Vagina (tissue), 2 donors: ENCODE results near the gene CDCA3. TPM values are rescaled to one million over a fixed set of nuclear protein-coding genes. Genes with fewer than 3 reads are reported as not detected.

ENCODE experiments used
- DNase-seq, 2 donors: peaks; one replicate each; pipeline ENCODE4 v3.0.0-alpha.2; 2017; ENCODE audit errors: extremely low spot score in 2 of 2
- H3K27ac ChIP-seq: fragments of 200-600 bp; sonication (generic); one replicate; pipeline ENCODE4 v1.5.1; 2019
- H3K27me3 ChIP-seq: fragments of 200-600 bp; sonication (generic); one replicate; pipeline ENCODE4 v1.5.1; 2019
- H3K36me3 ChIP-seq, 2 donors: fragments of 200-600 bp; sonication (generic); one replicate each; pipeline ENCODE4 v1.5.1; 2017 to 2019
- H3K4me1 ChIP-seq: fragments of 200-600 bp; sonication (generic); one replicate; pipeline ENCODE4 v1.5.1; 2019
- H3K4me3 ChIP-seq, 2 donors: fragments of 200-600 bp; sonication (generic); 1 replicate in 1 of 2; 2 replicates in 1 of 2; pipeline ENCODE4 v1.5.1; 2016 to 2019
- H3K9me3 ChIP-seq: fragments of 200-600 bp; sonication (generic); one replicate; pipeline ENCODE4 v1.5.1; 2019
- CTCF ChIP-seq, 3 experiments: fragments of 450-650 bp in 2 of 3; fragments of 200-600 bp in 1 of 3; sonication (generic) in 1 of 3; IDR thresholded peaks; one replicate each; pipeline ENCODE4 v1.5.1; 2017 to 2019; ENCODE audit warnings: antibody characterized with exemption in 3 of 3, mild to moderate bottlenecking in 2 of 3, moderate library complexity in 2 of 3
- POLR2A ChIP-seq, 2 donors: fragments of 450-650 bp; IDR thresholded peaks; one replicate each; pipeline ENCODE4 v1.6.1; 2017; ENCODE audit warnings: antibody characterized with exemption in 2 of 2, mild to moderate bottlenecking in 2 of 2, moderate library complexity in 2 of 2
- POLR2AphosphoS5 ChIP-seq, 2 donors: sonication (generic); formaldehyde crosslinking; IDR thresholded peaks; one replicate each; pipeline ENCODE4 v1.9.0; 2017; ENCODE audit warnings: antibody characterized with exemption in 2 of 2, mild to moderate bottlenecking in 2 of 2, low read depth in 1 of 2; ENCODE audit not compliant: insufficient read depth in 1 of 2
- intact Hi-C: fragments of 100-400 bp; cut with DNase I; formaldehyde crosslinking; loops from one replicate; pipeline ENCODE4 v1.15.1; 2023
- total RNA-seq: library from RNA; depleted of rRNA; stranded (reverse); fragments of >200 nt; gene quantifications from one replicate; pipeline ENCODE4 v1.2.3, GENCODE V29; 2016

CDCA3 gene
- total RNA-seq, 1 donor from 2014 or later, result 8.6 TPM

GRCh38 chr12:6858799-6859198 is 7.7 kb upstream of the CDCA3 start:
- Histone ChIP-seq H3K4me1 (peaks cover 4% of the 10 kb centered on the region), H3K9me3 (no peaks in the 10 kb centered on the region), H3K27me3 (no peaks in the 10 kb centered on the region), H3K4me3 (no peak overlapping the region), H3K36me3 (peaks cover 6 to 87% of the 10 kb centered on the region in 2 donors), H3K27ac (no peak overlapping the region)
- DNase-seq, result no peak
- intact Hi-C loops, result no loop called here
- TF ChIP-seq POLR2AphosphoS5 (IDR thresholded peaks at IDR 0.05; ENCODE audit: insufficient read depth in 1 of 2, low read depth in 1 of 2), result no peak
- no peak for TF ChIP-seq POLR2A (IDR thresholded peaks at IDR 0.05)
- no peak for TF ChIP-seq CTCF (IDR thresholded peaks at IDR 0.05)

GRCh38 chr12:6855322-6855721 is 4.2 kb upstream of the CDCA3 start:
- Histone ChIP-seq H3K27me3 (no peaks in the 10 kb centered on the region), H3K27ac (no peak overlapping the region), H3K36me3 (peaks cover 0 to 53% of the 10 kb centered on the region in 2 donors), H3K4me3 (no peak overlapping the region), H3K9me3 (no peaks in the 10 kb centered on the region), H3K4me1 (peaks cover 21% of the 10 kb centered on the region)
- intact Hi-C loops, result no loop called here
- TF ChIP-seq POLR2A (IDR thresholded peaks at IDR 0.05), result no peak
- no peak for TF ChIP-seq CTCF (IDR thresholded peaks at IDR 0.05)
- no peak for TF ChIP-seq POLR2AphosphoS5 (IDR thresholded peaks at IDR 0.05; ENCODE audit: insufficient read depth in 1 of 2, low read depth in 1 of 2)
- DNase-seq, result no peak

GRCh38 chr12:6854036-6854435 is 3.0 kb upstream of the CDCA3 start:
- H3K27me3 ChIP-seq, result no peaks in the 10 kb centered on the region
- H3K36me3 ChIP-seq, result peaks cover 0 to 40% of the 10 kb centered on the region in 2 donors
- H3K9me3 ChIP-seq, result no peaks in the 10 kb centered on the region
- DNase-seq, result no peak
- intact Hi-C loops, result no loop called here
- no peak overlapping the region for H3K4me3 ChIP-seq
- peak overlapping the region; percentile 84 for H3K27ac ChIP-seq
- TF ChIP-seq POLR2AphosphoS5 (IDR thresholded peaks at IDR 0.05; ENCODE audit: insufficient read depth in 1 of 2, low read depth in 1 of 2), result no peak
- TF ChIP-seq POLR2A (IDR thresholded peaks at IDR 0.05), result no peak
- TF ChIP-seq CTCF (IDR thresholded peaks at IDR 0.05), result no peak
- H3K4me1 ChIP-seq, result peaks cover 21% of the 10 kb centered on the region

DNA sequence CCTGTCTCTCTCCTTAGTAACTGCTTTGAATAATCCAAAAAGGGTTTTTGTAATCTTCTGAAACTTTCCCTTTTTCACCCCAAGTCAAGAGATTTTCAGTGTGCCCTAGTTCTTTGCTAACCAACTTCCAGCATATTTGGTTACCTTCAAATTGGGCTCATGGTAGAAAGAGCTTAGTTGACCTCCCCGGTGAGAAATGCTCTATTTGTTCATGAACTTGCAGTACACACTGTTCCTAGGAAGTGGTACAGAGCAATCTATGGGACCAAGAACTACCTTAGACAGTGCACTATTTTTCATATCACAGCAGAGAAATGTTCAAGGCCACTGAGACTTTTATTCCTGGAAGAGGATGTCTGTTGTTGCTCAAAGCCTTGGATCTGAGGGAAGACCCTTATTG is 2.5 kb upstream of the CDCA3 start:
- no peak for DNase-seq
- no peaks in the 10 kb centered on the region for H3K27me3 ChIP-seq
- intact Hi-C loops, result no loop called here
- TF ChIP-seq POLR2A (IDR thresholded peaks at IDR 0.05) (no peak), CTCF (IDR thresholded peaks at IDR 0.05) (no peak), POLR2AphosphoS5 (IDR thresholded peaks at IDR 0.05; ENCODE audit: insufficient read depth in 1 of 2, low read depth in 1 of 2) (no peak)
- no peaks in the 10 kb centered on the region for H3K9me3 ChIP-seq
- H3K27ac ChIP-seq, result peak overlapping the region; percentile 84
- H3K4me3 ChIP-seq, result no peak overlapping the region
- peaks cover 0 to 36% of the 10 kb centered on the region in 2 donors for H3K36me3 ChIP-seq
- H3K4me1 ChIP-seq, result peaks cover 21% of the 10 kb centered on the region

DNA sequence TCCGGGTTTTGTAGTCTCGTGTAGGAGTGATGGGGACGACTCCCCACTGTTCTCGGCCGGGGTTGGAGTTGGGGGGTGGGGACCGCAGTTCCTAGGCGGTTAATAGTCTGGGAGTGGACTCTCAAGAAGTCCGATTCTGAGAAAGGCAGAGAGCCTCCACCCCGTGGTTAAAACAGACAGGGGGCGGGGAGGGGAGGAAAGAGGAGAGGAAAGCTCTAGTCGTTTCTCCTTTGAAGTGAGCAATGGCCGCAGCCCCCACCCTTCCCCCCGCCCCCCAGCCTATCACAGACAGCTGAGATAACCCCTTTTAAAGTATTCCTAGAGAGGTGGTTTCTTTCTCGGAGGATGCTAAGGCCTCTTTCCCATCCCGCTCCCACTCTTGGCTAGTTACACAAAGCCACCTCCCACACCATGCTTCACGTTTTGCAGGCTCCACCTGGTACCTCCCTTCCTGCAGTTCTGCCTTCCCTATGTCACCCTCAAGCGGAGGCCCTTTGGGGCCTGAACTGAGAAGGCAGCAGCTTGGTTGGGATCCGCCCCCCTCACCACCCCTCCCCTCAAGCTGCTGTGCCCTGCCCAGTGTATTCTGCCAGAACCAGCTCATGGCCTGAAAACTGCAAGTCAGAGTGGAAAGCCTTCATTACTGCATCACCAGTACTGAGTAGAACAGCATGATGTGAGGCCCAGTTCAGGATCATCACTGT is 1.7 kb upstream of the CDCA3 start:
- Histone ChIP-seq H3K36me3 (peaks cover 0 to 27% of the 10 kb centered on the region in 2 donors), H3K4me1 (peaks cover 21% of the 10 kb centered on the region), H3K27me3 (no peaks in the 10 kb centered on the region), H3K27ac (peak overlapping the region; percentile 84), H3K4me3 (peak overlapping the region; percentile 59 to 62), H3K9me3 (no peaks in the 10 kb centered on the region)
- no peak for TF ChIP-seq POLR2AphosphoS5 (IDR thresholded peaks at IDR 0.05; ENCODE audit: insufficient read depth in 1 of 2, low read depth in 1 of 2)
- DNase-seq, result no peak
- intact Hi-C loops, result no loop called here
